Prostate gland (tissue), 2 donors: Measurements from ENCODE around the gene LDAF1.

Source experiments
- POLR2A ChIP-seq: fragments of 450-650 bp; IDR thresholded peaks from one replicate; pipeline ENCODE4 v1.6.1; 2016; ENCODE audit warnings: antibody characterized with exemption, mild to moderate bottlenecking
- TF ChIP-seq, protein P1 (sequence below), 4 experiments: fragments of 200-600 bp in 2 of 4; fragments of 450-650 bp in 2 of 4; sonication (generic) in 2 of 4; IDR thresholded peaks; 1 replicate in 3 of 4; 2 replicates in 1 of 4; pipeline ENCODE4 v1.5.1; 2016 to 2019; ENCODE audit warnings: antibody characterized with exemption in 4 of 4, mild to moderate bottlenecking in 2 of 4, moderate library complexity in 2 of 4

DNA sequence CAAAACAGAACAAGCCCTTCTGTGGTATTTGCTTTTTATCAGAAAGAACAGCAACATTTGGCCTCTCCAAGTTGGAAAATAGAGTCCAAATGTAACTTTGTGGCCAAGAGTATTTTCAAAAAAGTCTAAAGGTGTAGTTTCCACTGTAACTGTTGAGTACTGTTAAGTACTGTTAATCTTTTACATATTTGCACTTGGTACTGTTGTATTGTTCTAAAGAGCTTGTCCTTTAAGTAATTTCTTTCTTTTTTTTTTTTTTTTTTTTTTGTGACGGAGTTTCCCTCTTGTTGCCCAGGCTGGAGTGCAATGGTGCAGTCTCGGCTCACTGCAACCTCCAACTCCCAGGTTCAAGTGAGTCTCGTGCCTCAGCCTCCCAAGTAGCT is 21.5 kb downstream of the LDAF1 start:
- no peak for TF ChIP-seq POLR2A
- TF ChIP-seq, protein P1, sequence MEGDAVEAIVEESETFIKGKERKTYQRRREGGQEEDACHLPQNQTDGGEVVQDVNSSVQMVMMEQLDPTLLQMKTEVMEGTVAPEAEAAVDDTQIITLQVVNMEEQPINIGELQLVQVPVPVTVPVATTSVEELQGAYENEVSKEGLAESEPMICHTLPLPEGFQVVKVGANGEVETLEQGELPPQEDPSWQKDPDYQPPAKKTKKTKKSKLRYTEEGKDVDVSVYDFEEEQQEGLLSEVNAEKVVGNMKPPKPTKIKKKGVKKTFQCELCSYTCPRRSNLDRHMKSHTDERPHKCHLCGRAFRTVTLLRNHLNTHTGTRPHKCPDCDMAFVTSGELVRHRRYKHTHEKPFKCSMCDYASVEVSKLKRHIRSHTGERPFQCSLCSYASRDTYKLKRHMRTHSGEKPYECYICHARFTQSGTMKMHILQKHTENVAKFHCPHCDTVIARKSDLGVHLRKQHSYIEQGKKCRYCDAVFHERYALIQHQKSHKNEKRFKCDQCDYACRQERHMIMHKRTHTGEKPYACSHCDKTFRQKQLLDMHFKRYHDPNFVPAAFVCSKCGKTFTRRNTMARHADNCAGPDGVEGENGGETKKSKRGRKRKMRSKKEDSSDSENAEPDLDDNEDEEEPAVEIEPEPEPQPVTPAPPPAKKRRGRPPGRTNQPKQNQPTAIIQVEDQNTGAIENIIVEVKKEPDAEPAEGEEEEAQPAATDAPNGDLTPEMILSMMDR (IDR thresholded peaks at IDR 0.05), result no peak
